Ramos (cell line): ENCODE data around the gene AUH.

Experiments
- in situ Hi-C: fragments of 300-500 bp; cut with MboI; formaldehyde crosslinking; loops from one replicate; pipeline ENCODE4 v1.14.3; 2022; ENCODE audit warnings: low sequenced_read_pairs; ENCODE audit not compliant: unreplicated experiment

The AUH gene

DNA sequence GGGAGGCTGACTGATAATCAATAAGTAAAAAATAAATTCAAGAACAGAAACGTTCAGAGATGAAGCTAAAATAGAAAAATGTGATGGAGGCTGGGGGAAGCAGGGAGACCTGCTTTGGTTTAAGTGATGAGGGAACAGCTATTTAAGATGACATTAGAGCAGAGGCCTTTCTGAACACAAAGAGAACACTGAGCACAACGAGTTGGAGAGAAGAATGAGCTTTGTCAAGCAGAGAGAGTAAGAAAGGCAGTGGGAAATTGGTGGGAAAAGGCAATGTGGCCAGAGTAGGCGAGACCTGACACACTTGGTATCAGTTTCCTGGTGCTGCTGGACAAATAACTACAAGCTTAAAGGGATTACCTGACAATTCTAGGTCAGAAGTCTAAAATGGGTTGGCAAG is 20.0 kb downstream of the AUH start:
- in situ Hi-C loops, result no loop called here

DNA sequence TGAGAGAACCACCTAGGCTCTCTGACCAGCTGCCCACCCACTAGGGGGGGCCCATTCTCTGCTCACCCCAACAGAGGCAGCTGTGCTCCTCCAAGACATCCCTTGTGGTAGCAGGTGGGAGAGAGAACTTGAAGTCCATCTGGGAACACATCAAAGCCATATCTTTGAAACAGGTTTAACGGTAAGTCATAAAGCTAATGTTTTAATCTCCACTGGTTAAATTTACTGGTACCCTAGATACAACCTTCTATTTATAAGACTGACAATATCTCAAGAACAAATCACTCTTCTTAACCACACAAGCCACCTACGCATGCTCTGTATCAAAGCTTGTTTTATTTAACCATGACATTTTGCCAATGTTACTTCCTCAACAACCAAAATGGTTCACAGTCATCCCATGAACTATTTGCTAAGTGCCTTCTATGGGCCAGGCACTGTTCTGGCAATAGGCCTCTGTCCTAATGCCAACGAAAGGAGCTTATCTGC is 20.4 kb downstream of the AUH start:
- in situ Hi-C loops, result no loop called here

DNA sequence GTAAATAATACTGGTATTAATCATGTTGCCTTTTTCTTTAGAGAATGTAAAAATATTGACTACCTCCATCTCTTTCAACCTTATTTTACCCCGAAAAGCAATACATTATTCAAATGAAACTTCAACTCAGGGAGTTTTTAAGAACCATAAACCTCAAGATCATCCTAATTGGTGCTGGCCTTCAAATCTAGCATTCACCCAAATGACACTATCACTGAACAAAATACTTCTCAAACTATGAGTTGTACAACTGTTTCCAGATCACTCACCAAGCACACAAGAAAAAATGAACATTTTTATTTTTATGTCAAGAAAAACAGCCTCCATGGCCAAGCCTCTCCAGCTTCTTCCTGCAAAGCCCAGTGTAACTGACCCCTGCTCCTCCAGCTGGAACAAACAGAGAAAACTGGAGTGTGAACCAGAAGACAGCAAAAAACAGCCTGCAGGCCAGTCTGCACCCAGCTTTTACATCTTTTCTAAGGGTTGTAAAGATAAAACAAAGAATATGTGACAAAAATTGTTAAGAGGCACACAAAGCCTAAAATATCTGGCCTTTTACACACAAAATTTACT is 21.2 kb downstream of the AUH start:
- in situ Hi-C loops, result no loop called here

DNA sequence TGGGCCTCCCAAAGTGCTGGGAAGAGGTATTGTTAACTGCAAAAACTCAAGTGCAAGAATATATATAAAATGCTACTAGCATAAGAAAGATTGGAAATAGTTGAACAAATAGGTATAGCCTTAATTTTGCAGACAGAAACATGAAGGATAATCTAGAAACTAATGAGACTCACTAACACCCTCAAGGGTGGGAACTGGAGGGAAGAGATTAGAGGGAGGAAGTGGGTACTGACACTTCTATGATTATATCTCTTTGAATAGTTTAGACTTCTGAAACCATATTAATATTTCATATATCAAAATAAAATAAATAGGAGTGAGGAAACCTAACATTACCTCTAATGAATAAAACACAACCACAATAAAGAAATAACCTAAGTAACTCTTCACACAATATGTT is 23.0 kb downstream of the AUH start:
- in situ Hi-C loops, result no loop called here

DNA sequence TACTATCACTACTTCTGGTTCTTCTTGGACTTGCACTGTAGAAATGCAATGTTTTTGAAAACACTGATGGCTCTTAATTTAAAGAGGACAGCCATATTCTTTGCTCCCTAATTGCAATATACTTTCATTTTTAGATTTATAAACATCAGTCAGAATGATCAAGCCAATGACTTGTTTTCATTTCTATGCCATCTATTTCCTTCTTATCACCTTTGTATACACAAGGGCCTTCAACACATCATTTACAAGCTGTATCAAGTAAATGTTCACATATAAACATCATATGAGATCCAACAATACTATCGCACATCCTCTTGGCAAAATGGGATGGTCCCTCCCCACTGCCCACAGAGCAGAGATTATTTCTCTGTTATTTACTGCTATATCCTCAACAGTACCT is 24.9 kb downstream of the AUH start:
- in situ Hi-C loops, result no loop called here

DNA sequence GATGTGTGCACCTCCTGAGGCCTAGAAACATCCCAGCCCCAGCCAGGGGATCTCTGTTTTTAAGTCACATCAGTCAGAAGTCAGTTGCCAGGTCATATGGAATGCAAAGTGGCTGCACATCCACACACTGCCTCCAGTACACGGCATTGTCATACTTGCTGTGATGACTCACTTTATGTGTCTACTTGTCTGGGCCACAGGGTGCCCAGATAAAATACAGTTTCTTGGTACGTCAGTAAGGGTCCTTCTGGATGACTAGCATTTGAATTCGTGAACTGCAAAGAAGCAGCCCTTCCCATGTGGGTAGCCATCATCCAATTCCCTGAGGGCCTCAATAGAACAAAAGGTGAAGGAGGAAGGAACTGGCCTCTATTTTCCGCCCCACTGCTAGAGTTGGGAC is 27.7 kb downstream of the AUH start:
- in situ Hi-C loops, result no loop called here

DNA sequence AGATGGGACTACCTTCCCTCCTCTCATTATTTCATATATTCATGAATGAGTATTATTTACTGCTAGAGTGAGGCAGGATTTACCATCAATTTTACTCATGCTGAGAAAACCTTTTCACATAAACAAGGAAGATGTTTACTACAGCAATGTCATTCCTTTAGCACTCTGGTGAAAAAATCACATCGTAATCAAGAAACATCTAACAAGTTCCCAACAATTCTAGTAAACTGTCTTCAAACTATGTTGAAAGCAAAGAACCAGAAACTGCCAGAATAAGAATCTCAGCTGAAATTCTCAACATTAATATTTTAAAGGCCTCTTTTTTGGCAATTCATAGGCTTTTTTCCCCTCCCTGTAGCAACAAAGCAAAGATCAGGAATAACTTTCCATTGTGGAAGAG is 28.2 kb downstream of the AUH start:
- in situ Hi-C loops, result no loop called here

DNA sequence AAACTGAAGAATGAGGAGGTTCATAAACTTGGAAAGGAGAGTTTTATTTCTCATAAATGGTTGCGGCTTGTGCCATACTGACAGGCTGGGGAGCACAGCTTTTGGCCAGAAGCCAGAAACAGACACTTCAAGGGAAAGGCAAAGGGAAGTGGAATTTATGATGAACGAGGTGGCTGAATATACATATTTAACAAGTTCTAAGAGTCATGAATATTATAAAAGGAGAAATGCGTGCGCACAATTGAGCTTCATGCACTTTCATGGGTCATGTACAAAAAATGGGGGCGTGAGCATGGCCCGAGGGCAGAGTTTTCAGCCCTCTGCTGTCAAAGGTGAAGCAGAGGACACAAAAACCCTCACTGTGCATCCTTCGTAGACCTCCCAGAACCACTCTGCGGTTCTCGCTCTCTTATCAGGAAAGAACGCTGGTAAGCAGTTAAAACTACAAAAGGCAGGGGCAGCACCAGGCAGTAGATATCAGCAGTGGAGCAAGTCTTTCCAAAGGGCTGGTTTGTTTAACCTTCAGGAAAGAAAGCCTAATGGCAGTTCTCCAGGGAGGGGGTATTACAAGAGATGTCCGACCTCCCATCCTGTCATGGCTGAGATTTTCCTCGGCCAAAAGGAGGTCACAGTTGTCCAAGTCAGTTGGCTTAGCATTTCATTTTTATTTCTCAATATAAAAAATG is 29.0 kb downstream of the AUH start:
- in situ Hi-C loops, result no loop called here

DNA sequence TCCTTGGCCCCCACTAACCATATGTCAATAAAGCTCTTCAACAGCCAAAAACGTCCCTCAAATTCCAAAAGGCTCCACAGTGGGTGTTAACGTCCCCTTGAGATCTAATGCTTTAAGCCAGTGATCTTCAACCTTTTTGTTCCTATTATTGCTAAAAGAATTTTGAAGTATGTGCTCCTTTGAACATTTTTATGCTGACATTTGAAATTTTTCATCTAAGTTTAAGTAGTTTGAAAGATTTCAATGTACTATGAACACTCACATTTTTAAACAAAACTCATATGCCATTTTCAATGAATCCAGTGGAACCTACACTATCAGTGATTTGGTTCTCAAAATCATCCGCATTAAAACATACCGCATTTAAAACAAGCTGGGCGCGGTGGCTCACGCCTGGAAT is 29.9 kb downstream of the AUH start:
- in situ Hi-C loops, result no loop called here

DNA sequence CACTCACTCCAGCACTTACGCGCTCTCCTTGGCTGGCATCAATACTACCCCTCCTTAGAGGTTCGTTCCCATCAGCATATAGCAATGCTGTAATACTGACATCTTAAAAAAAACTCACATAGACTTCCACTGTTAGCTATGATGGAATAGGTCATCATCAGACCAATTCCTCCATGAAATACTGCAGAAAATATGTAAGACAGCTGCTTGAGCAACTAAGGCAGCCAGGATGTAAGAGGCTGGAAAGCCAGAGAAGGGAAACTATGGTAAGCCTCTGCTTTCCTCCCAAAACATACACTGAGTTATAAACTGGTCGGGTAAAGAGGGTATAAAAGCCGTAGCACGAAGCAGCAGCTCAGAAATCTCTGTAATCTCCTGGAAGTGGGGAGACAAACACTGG is 33.5 kb downstream of the AUH start:
- in situ Hi-C loops, result no loop called here

DNA sequence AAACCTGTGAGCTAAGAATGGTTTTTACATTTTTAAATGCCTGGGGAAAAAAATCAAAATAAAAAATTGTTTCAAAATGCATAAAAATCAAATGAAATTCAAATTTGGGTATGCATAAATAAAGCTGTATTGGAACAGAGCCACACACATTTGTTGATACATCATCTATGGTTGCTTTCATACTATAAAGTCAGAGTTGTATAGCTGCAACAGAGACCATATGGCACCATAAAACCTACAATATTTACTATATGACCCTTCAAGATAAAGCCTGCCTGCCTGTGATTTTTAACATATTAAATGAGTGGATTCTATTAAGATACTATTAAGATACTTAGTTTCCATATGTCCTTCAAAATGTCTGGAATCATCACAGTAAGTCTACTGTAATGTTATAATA is 40.0 kb downstream of the AUH start:
- in situ Hi-C loops, result no loop called here

DNA sequence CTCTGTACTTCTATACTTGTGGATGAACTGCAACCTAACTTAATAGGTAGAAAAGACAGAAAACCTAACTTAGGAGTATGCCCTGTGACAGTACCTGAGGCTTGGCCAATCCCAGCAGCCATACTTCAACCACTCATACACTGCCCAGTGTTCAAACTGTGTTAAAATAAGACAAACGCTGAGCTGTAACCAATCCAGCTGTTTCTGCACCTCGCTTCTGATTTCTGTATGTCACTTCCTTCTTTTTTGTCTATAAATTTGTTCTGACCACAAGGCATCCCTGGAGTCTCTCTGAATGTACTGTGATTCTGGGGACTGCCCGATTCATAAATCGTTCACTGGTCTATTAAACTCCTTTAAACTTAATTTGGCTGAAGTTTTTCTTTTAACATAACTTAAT is 41.4 kb downstream of the AUH start:
- in situ Hi-C loops, result no loop called here

DNA sequence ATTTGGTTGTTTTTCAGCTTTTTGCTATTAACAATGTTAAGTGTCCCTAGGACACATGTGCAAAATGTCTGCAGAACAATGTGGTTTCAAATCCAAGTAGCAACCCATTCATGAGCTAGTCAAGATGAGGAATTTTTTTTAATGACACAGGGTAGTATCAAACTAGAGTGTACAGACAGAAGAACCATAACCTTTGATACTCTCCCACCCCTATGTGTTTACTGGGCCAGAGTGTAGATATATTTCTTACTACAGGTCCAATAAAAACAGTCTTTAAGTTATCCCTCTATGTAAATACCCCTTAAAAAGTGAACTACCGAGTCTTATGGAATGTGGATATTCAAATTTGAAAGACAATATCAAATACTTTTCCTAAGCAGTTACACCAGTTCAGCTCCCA is 45.6 kb downstream of the AUH start:
- in situ Hi-C loops, result no loop called here

DNA sequence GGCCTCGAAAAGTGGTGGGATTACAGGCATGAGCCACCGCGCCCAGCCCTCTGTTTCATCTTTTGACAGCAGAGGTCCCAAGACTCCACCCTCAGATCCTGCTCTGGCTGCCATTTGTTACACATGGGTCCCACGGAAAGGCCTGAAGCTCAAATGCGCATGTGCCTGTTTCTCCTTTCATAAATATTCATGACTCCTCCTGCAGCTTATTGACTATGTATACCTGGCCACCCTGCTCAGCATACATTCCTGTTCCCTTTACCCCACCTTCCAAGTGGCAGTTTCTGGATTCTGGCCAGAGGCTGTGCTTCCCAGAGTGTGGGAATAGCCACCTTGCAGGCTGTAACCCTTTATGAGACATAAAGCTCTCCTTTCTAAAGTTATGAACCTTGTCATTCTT is 46.5 kb downstream of the AUH start:
- in situ Hi-C loops, result no loop called here

DNA sequence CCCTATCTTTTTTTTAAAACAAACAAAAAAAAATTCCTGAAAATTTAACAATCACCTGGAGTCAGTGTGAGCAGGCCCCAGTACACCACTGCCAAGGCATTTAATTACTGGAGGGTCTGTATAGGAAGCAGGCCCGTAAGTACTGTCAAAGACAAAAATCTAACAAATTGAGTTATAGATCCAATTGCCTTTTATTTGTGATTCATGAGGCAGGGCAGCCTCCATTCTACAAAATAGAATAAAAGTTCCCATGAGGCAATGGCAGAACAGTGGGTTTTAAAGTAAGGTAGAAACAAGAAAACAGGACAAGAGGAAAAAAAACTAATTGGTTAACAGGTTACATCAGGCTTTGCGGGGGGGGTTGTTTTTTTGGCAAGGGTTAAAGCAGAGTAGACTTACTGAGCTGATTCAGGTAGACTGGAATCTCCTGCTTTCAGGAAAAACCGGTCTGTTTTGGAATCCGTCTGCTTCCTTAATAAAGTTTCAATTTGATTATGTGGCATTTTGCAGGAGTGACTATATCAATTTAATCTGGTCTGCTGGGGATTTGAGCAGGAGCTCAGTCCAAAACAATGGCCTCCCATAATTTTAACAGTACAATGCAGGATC is 48.9 kb downstream of the AUH start:
- in situ Hi-C loops, result no loop called here

DNA sequence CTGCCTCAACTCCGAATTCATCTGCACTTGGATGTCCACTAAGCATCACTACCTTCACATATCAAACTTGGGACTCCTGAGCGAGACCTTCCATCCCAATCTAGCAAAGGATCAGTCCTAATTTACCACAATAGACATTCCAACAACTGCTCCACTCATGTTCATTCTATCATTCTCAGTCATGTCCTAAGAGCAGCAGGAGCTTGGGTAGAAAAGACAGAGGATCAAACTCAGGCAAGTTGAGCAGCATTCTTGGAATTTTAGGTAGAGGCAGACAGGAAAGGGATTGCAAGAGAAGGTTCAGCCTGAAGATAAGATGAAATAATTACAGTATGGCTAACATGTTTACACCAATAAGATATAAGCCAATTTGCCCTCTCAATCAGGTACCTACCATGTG is 51.7 kb downstream of the AUH start:
- in situ Hi-C loops, result no loop called here

DNA sequence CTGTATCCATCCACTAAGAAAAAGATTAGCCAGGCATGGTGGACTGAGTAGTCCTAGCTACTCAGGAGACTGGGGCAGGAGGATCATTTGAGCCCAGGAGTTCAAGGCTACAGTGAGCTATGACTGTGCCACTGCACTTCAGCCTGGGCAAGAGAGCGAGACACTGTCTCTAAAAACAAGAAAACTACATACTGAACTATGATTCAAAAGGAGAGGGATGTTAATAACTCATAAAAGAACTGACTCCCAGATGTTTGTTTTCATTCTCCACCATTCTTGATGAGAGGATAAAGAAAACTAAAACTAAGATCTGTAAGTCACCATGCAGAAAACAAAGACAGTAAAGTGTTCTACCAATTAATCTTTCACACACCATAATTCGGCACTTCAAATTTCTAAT is 53.5 kb downstream of the AUH start:
- in situ Hi-C loops, result no loop called here

DNA sequence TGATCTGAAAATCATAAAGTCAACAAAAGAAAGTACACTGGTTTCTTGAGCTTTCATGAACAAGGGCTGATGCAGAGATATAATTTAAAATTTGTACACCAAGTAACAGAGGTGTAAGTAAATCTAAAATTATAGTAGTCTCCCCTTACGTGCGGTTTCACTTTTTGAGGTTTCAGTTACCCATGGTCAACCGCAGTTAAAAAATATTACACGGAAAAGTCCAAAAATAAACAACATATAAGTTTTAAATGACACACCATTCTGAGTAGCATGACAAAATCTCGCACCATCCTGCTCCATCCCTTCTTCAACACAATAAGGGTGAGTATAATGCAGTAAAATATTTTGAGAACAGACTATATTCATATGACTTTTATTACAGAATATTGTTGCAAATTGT is 54.4 kb downstream of the AUH start:
- in situ Hi-C loops, result no loop called here

DNA sequence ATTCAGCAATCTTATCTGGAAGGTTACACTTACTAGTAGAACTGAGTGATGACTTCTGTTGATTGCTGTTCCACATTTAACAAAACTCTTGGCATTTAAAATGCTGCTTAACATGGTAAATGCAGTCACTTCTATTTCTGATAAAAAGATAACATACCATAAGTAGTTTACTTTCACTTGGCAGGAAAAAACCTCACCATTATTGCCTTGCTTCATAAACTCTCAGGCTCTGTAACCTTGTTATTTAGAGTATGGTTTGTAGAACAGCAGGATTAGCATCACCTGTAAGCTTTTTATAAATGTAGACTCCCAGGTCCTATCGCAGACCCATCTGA is 55.5 kb downstream of the AUH start:
- in situ Hi-C loops, result no loop called here

DNA sequence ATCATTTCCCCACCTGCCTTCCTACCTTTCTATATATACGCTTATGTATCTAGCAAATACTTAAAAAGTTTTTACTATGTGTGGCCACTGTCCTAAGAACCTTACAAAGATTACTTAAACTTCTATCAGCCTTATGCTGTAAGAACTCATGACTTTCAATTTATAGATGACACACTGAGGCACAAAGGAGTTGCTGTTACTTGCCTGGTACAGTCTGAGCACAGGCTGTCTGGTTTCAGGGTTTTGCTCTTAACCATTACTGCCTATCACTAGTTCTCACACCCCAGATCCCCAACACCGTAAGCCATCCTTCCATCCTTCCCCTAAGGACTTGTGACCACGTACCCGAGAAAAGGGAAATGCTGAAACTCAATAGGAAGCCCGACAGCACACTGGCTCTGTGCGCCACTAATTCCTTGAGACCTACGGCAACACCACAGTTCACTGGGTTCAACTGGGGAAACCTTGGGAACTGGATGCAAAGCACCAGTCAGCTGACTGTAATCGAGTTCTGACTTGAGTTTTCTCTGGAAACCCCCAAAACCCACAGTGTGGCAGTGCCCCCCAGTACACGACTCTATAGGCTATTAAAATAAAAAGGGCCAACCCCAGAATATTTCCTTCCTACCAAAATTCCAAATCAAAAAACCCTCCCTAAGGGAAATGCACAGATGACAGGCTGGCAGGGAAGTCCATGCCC is 56.0 kb downstream of the AUH start:
- in situ Hi-C loops, result no loop called here

DNA sequence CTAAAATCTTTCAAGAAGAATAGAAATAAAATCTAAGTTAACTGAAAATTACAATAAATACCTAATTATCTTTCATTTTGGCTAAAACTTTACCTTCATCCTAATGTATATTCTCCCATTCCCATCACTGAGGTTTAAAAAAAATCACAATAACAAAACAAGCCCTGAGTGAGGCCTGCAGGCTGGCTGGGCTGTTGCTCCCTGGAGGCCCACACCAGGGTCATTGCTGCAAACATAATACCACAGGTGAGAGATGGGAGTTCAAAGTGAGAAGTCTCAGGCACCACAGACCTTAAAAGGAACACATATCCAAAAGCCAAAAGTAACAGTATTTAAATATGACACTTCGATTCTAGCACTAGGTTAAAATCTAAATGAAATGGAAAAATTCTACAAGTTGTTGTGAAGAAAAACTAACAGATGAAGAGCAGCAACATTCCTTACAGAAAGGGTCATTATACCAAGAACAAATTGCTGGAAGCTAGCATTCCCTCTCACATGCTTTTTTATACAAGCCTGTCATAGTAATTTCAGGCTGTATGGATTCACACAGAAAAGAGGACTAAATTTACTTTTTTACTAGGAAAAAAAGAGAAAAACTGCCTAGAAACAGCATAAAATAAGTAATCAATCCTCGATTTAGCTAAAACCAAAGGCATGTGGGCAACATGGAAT is 57.8 kb downstream of the AUH start:
- in situ Hi-C loops, result no loop called here
